C4-2B (cell line): ENCODE results near the gene AP1G2.

ENCODE experiments used
- H3K27ac ChIP-seq: fragments of 450-650 bp; 2 replicates; pipeline ENCODE4 v1.5.1; 2017
- ZFX ChIP-seq: fragments of 450-650 bp; IDR thresholded peaks from 2 replicates; pipeline ENCODE4 v1.6.1; 2017
- TF ChIP-seq, protein P1 (sequence below): fragments of 450-650 bp; conservative IDR thresholded peaks from 2 replicates; pipeline ENCODE4 v1.5.1; 2017; ENCODE audit warnings: mild to moderate bottlenecking

AP1G2 gene, protein sequence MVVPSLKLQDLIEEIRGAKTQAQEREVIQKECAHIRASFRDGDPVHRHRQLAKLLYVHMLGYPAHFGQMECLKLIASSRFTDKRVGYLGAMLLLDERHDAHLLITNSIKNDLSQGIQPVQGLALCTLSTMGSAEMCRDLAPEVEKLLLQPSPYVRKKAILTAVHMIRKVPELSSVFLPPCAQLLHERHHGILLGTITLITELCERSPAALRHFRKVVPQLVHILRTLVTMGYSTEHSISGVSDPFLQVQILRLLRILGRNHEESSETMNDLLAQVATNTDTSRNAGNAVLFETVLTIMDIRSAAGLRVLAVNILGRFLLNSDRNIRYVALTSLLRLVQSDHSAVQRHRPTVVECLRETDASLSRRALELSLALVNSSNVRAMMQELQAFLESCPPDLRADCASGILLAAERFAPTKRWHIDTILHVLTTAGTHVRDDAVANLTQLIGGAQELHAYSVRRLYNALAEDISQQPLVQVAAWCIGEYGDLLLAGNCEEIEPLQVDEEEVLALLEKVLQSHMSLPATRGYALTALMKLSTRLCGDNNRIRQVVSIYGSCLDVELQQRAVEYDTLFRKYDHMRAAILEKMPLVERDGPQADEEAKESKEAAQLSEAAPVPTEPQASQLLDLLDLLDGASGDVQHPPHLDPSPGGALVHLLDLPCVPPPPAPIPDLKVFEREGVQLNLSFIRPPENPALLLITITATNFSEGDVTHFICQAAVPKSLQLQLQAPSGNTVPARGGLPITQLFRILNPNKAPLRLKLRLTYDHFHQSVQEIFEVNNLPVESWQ

DNA sequence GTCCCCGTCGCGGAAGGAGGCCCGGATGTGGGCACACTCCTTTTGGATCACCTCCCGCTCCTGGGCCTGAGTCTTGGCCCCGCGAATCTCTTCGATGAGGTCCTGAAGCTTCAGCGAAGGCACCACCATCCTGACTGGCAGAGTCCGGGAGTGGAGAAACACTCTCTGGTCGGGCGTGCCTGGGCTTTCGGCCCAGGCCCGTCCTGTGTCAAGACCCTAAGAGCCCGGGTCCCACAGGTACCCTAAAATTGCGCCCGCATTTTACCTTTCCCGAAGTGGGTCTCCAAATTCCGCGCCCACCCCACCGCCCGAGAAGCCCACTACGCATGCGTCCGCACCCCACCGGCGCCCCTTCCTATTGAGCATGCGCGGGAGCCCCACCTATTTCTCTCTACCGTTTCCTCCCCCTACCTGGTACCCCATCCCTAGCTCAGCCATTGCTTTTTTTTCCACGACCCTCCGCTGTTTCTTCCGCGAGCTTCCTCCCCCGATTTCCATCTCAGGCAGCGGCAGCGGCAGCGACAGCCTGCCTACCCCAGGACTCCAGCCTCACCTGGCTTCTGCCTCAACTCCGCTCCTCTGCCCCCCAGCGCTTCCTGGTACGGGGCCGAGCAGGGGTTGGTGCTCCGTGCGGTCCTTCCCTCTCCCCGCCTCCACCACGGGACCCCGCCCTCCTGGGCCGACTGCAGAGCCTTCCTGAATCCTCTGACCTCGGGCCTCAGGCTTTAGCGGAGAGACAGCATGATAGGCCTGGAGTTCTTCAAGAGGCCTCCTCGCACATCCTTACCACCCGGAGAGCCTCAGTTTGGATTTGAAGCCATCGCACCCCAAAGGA, at the start of gene AP1G2:
AP1G2 (minus strand) TSS at position 606 of the 835 bp plus-strand sequence; CDS start at position 129, 477 bp downstream.
- TF ChIP-seq, protein P1, sequence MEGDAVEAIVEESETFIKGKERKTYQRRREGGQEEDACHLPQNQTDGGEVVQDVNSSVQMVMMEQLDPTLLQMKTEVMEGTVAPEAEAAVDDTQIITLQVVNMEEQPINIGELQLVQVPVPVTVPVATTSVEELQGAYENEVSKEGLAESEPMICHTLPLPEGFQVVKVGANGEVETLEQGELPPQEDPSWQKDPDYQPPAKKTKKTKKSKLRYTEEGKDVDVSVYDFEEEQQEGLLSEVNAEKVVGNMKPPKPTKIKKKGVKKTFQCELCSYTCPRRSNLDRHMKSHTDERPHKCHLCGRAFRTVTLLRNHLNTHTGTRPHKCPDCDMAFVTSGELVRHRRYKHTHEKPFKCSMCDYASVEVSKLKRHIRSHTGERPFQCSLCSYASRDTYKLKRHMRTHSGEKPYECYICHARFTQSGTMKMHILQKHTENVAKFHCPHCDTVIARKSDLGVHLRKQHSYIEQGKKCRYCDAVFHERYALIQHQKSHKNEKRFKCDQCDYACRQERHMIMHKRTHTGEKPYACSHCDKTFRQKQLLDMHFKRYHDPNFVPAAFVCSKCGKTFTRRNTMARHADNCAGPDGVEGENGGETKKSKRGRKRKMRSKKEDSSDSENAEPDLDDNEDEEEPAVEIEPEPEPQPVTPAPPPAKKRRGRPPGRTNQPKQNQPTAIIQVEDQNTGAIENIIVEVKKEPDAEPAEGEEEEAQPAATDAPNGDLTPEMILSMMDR = no peak
- no peak for TF ChIP-seq ZFX
- peak within 1 kb of the TSS; percentile 84 for H3K27ac ChIP-seq

DNA sequence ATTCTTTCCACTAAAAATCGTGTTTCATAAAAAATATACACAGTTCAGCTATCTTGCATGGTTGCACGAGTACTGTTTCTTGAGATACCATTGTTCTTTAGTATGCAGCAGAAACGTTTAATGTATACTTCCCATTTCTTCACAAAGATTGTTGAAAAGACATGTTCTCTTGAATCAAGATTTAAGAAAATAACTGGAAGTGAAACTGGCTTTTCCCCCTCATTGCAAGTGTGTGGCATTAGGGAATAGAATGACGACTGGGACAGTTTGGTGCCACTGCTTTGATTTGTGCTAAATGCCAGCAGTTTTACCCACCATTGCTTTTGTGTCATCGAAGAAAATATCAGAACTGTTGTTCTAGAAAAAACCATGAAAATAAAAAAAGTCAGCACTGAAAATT, 48.3 kb upstream of the AP1G2 start:
- no peak overlapping the region for H3K27ac ChIP-seq
- TF ChIP-seq ZFX = no peak
- TF ChIP-seq, protein P1 = no peak

DNA sequence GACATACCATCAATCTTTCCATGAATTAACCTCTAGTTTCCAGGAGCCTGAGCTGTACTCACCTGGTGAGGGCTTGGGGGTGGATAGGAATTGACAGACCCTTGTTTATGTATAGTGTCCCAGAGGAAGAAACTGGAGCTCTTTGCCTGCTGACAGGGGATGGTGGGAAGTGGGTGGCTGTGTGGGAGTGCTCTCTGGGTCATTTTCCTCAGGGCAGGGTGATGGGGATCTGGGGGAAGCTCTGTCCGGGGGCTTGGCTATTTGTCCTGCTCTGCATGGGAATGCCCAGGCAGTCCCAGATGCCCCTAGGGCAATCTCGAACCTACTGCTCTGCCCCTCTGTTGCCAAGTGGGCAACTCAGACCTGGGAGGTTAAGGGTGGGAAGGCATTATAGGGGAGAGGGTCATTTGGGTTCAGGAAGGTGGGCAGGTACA, 46.8 kb upstream of the AP1G2 start:
- TF ChIP-seq ZFX = no peak
- TF ChIP-seq, protein P1 = no peak
- no peak overlapping the region for H3K27ac ChIP-seq

DNA sequence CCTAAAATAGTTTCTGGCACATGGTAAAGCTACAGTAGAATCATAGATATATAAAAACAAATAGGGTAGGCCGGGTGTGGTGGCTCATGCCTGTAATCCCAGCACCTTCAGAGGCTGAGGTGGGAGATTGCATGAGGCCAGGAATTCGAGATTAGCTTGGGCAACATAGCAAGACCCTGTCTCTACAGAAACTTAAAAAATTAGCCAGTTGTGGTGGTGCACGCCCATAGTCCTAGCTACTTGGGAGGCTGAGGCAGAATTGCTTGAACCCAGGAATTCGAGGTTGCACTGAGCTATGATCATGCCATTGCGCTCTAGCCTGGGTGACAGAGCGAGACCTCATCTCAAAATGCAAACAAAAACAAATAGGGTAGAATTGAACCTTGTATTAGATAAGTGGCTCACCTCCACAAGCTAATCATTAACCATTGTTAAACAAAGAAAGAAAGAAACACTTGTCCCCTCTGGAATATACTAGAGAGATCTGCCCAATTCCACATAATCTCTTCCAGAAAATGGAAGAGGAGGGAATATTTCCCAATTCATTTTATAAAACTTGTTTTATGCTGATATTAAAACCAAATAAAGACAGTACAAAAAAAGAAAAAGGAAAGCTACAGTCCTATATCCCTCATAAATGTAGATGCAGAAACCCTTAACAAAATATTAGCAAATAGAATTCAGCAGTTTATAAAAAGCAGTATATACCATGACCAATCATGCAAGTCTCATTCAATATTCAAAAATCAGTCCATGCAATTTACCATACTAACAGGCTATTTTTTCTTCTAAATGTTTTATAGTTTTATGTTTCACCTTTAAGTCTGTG, 45.9 kb upstream of the AP1G2 start:
- no peak for TF ChIP-seq ZFX
- TF ChIP-seq, protein P1 = no peak
- no peak overlapping the region for H3K27ac ChIP-seq

DNA sequence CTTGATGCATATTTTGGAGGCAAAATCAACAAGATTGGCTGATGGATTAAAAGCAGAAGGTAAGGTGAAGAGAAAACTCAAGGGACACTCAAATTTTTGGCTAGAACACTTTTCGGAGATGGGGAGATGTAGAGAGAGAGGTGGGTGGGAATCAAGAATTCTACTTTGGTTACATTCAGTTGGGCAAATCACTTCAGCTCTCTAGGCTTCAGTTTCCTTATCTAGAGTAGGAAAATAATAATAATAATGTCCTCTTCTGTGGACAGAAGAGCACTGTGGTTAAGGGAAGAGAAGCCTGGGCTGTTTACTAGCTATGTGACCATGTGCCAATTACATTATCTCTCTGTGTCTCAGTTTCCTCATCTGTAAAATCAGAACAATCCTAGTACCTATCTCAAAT, 45.2 kb upstream of the AP1G2 start:
- TF ChIP-seq, protein P1 = no peak
- TF ChIP-seq ZFX = no peak
- no peak overlapping the region for H3K27ac ChIP-seq

DNA sequence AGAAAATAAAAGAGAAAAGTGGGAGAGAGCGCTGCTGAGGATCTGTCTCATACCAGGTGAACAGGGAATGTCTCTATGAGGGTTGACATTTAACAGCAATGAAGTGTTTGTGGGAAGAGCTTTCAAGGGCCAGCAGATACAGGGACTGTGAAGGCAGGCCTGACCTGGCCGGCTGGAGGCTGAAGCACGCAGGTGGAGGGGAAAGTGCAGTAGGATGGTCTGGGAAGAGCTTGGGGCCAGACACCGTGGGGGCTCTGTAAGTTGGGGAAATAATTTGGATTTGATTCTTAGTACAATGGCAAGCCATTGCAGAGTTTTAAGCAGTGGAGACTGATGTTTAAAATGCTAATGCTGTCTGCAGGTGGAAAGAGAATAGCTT, 44.8 kb upstream of the AP1G2 start:
- TF ChIP-seq, protein P1 = no peak
- TF ChIP-seq ZFX = no peak
- H3K27ac ChIP-seq = no peak overlapping the region
